HCT116 (cell line): Measurements from ENCODE around the gene KIF26B. TPM values are rescaled to one million over a fixed set of nuclear protein-coding genes. Genes with fewer than 3 reads are reported as not detected.

ENCODE experiments used
- ATAC-seq: fragments of 200-7000 bp; cut with Tn5 transposase; 2 replicates; pipeline ENCODE4 v1.9.1; 2020; ENCODE audit warnings: mild to moderate bottlenecking, moderate library complexity
- BruUV-seq: library from RNA; stranded (reverse); fragments of 400-500 nt; replicated peaks from 2 replicates; lab custom pipeline; 2021; lab: Mats Ljungman, UMichigan
- CTCF ChIA-PET: fragments of 300-600 bp; sonication (Branson Sonifier 250); formaldehyde crosslinking; loops from one replicate; lab custom pipeline; 2021; ENCODE audit warnings: antibody characterized with exemption; lab: Charles Lee
- POLR2A ChIA-PET: fragments of 300-600, 350-600 bp; sonication (Branson Sonifier 250); formaldehyde crosslinking; loops from one replicate; lab custom pipeline; 2021; ENCODE audit warnings: antibody characterized with exemption; lab: Charles Lee
- RAD21 ChIA-PET, 2 experiments: fragments of 300-600 bp; sonication (Branson Sonifier 250); formaldehyde crosslinking; loops; one replicate each; lab custom pipeline; 2023; ENCODE audit warnings: low total read pairs in 2 of 2; ENCODE audit not compliant: uncharacterized antibody in 2 of 2, unreplicated experiment in 2 of 2, low non-redundant PET in 1 of 2; lab: Charles Lee
- DNase-seq: peaks from one replicate; pipeline ENCODE4 v3.0.0-alpha.2; 2010; ENCODE audit warnings: low read depth, low spot score
- H2AFZ ChIP-seq: fragments of 200-600 bp; shearing (Covaris generic), sonication (generic); 2 replicates; pipeline ENCODE4 v1.6.1; 2017; ENCODE audit warnings: low read depth, mixed run types, mixed read lengths, antibody characterized with exemption, low read length; ENCODE audit not compliant: poor library complexity, severe bottlenecking
- H3K27ac ChIP-seq: 2 replicates; pipeline ENCODE4 v1.5.1; 2012; ENCODE audit warnings: low read depth, low read length
- H3K27me3 ChIP-seq: fragments of 200-600 bp; sonication (generic); 2 replicates; pipeline ENCODE4 v1.6.1; 2016; ENCODE audit warnings: mixed run types, low read length, mixed read lengths; ENCODE audit not compliant: insufficient read depth
- H3K36me3 ChIP-seq, 2 experiments: fragments of 200-500 bp in 1 of 2; fragments of 200-600 bp in 1 of 2; sonication (Bioruptor generic) in 1 of 2; sonication (generic) in 1 of 2; 2 replicates each; pipeline versions ENCODE4 v1.5.1 to v1.6.1; 2014 to 2016; ENCODE audit warnings: low read length in 2 of 2, inconsistent platforms in 1 of 2, mixed read lengths in 1 of 2, mixed run types in 1 of 2; ENCODE audit not compliant: insufficient read depth in 2 of 2, control insufficient read depth in 1 of 2
- H3K4me1 ChIP-seq, 2 experiments: fragments of 200-600 bp in 1 of 2; sonication (generic) in 1 of 2; 2 replicates each; pipeline versions ENCODE4 v1.5.1 to v1.6.1; 2012 to 2017; ENCODE audit warnings: low read length in 2 of 2, inconsistent platforms in 1 of 2, mild to moderate bottlenecking in 1 of 2, mixed read lengths in 1 of 2, mixed run types in 1 of 2, moderate library complexity in 1 of 2; ENCODE audit not compliant: insufficient read depth in 2 of 2, control insufficient read depth in 1 of 2
- H3K4me2 ChIP-seq: fragments of 200-600 bp; sonication (generic); 2 replicates; pipeline ENCODE4 v1.6.1; 2017; ENCODE audit warnings: mixed run types, low read length, mixed read lengths
- H3K4me3 ChIP-seq, 2 experiments: fragments of 200-600 bp in 1 of 2; sonication (generic) in 1 of 2; replicated peaks in 1 of 2; 2 replicates each; pipeline ENCODE4 v1.5.1; 2011 to 2016; ENCODE audit warnings: low read length in 2 of 2, control low read depth in 1 of 2, low read depth in 1 of 2, mild to moderate bottlenecking in 1 of 2, mixed read lengths in 1 of 2, mixed run types in 1 of 2
- H3K79me2 ChIP-seq: fragments of 200-600 bp; sonication (generic); 2 replicates; pipeline ENCODE4 v1.6.1; 2017; ENCODE audit warnings: mild to moderate bottlenecking, mixed run types, low read length, moderate library complexity, mixed read lengths; ENCODE audit not compliant: insufficient read depth
- H3K9ac ChIP-seq: fragments of 200-600 bp; sonication (generic); 2 replicates; pipeline ENCODE4 v1.6.1; 2016; ENCODE audit warnings: low read length, mixed read lengths
- H3K9me2 ChIP-seq: fragments of 200-600 bp; sonication (generic), shearing (Covaris generic); 2 replicates; pipeline ENCODE4 v1.6.1; 2017; ENCODE audit warnings: mixed run types, mild to moderate bottlenecking, moderate library complexity; ENCODE audit not compliant: insufficient read depth
- H3K9me3 ChIP-seq, 2 experiments: fragments of 200-500 bp in 1 of 2; fragments of 200-600 bp in 1 of 2; sonication (Bioruptor generic) in 1 of 2; sonication (generic) in 1 of 2; 2 replicates each; pipeline ENCODE4 v1.6.1; 2014 to 2017; ENCODE audit warnings: low read length in 2 of 2, mixed read lengths in 2 of 2, inconsistent platforms in 1 of 2, low read depth in 1 of 2, mild to moderate bottlenecking in 1 of 2, mixed run types in 1 of 2, moderate library complexity in 1 of 2; ENCODE audit not compliant: control insufficient read depth in 1 of 2, insufficient read depth in 1 of 2
- H4K20me1 ChIP-seq: fragments of 200-600 bp; sonication (generic), shearing (Covaris generic); 2 replicates; pipeline ENCODE4 v1.6.1; 2017; ENCODE audit warnings: mixed run types, mild to moderate bottlenecking, moderate library complexity; ENCODE audit not compliant: insufficient read depth
- EZH2 ChIP-seq: fragments of 200-600 bp; sonication (generic); IDR thresholded peaks from 2 replicates; pipeline ENCODE4 v1.6.1; 2017; ENCODE audit warnings: antibody characterized with exemption, mixed run types
- EZH2phosphoT487 ChIP-seq: fragments of 200-600 bp; IDR thresholded peaks from 2 replicates; pipeline ENCODE4 v1.6.1; 2018; ENCODE audit warnings: antibody characterized with exemption, borderline replicate concordance
- MAX ChIP-seq: IDR thresholded peaks from 2 replicates; pipeline ENCODE4 v1.6.1; 2012
- POLR2A ChIP-seq: IDR thresholded peaks from 2 replicates; pipeline ENCODE4 v1.7.0; 2011; ENCODE audit warnings: borderline replicate concordance; ENCODE audit not compliant: insufficient read depth, insufficient read length; ENCODE audit errors: extremely low read depth
- RAD21 ChIP-seq: IDR thresholded peaks from 2 replicates; pipeline ENCODE4 v1.6.1; 2012; ENCODE audit warnings: low read depth, mild to moderate bottlenecking
- SIN3A ChIP-seq: IDR thresholded peaks from 2 replicates; pipeline ENCODE4 v1.6.1; 2012; ENCODE audit warnings: low read depth
- SP1 ChIP-seq: IDR thresholded peaks from 2 replicates; pipeline ENCODE4 v1.6.1; 2012; ENCODE audit warnings: low read depth
- ZFX ChIP-seq: fragments of 450-650 bp; IDR thresholded peaks from 2 replicates; pipeline ENCODE4 v1.6.1; 2017
- intact Hi-C: fragments of 100-400 bp; cut with micrococcal nuclease; formaldehyde crosslinking; loops from 2 replicates; pipeline ENCODE4 v1.10.0; 2022
- total RNA-seq: library from RNA; stranded (reverse); gene quantifications from one replicate; pipeline ENCODE4 v1.2.1, GENCODE V29; 2021; ENCODE audit not compliant: unreplicated experiment

Gene KIF26B
- total RNA-seq, 1 experiment from 2014 or later: 0.49 TPM

GRCh38 chr1:245153552-245154428 lies 995 bp upstream of the KIF26B start:
- H3K36me3 ChIP-seq: no peaks in the 10 kb centered on the region
- ATAC-seq (peak; percentile 7), DNase-seq (no peak)
- H3K27me3 ChIP-seq: peaks cover 17% of the 10 kb centered on the region
- no peaks in the 10 kb centered on the region for H4K20me1 ChIP-seq
- TF ChIP-seq SP1: no peak
- TF ChIP-seq EZH2phosphoT487: no peak
- no peak for TF ChIP-seq SIN3A
- no peak for TF ChIP-seq EZH2
- no peak for TF ChIP-seq POLR2A
- no peak for TF ChIP-seq RAD21
- no peak; the same call in none of the 2 replicates for TF ChIP-seq MAX
- TF ChIP-seq ZFX: no peak
- peak overlapping the region; percentile 97 for H3K4me2 ChIP-seq
- intact Hi-C loops: loop anchor here (1.0 to 10.0 kb wide), 8 partner anchors 76 to 1601 kb away; no protein-coding TSS in a partner anchor
- ChIA-PET RAD21 (interaction anchor here (0.5 to 2.0 kb wide), 9 partner anchors 68 to 1128 kb away, joined by 3 to 7 read pairs (median 4); no protein-coding TSS in a partner anchor), POLR2A (no interaction called here), CTCF (interaction anchor here (0.7 to 1.9 kb wide), 19 partner anchors 12 to 1342 kb away, joined by 3 to 21 read pairs (median 3); no protein-coding TSS in a partner anchor)
- H2AFZ ChIP-seq: peak overlapping the region; percentile 90
- H3K9me2 ChIP-seq: no peaks in the 10 kb centered on the region
- peak overlapping the region; percentile 41 to 60 for H3K4me3 ChIP-seq
- no TSS peak for BruUV-seq
- H3K9me3 ChIP-seq: no peaks in the 10 kb centered on the region
- H3K27ac ChIP-seq: no peak overlapping the region
- H3K79me2 ChIP-seq: no peaks in the 10 kb centered on the region
- peaks cover 7 to 40% of the 10 kb centered on the region in 2 experiments; a peak in 3 of 4 replicates for H3K4me1 ChIP-seq
- H3K9ac ChIP-seq: peak overlapping the region; percentile 38; the same call in 1 of the 2 replicates
